Stimulated activated CD8-positive, alpha-beta memory T cell treated with anti-CD3 and anti-CD28 coated beads, Interleukin-2, amount 100 ng/mL, for 48 hours (primary cell): ENCODE measurements around the gene ARF6.
"Not testable (repeated sequence)": the region's sequence is repeated elsewhere in the genome, so short reads cannot be mapped to it uniquely, and the experiment has no call there.

Experiments used
- DNase-seq, 2 donors: peaks; one replicate each; pipeline ENCODE4 v3.0.0-alpha.2; 2020; ENCODE audit warnings: low read depth in 2 of 2

The ARF6 gene

GRCh38 chr14:49907186-49907585 is 14.3 kb downstream of the ARF6 start:
- DNase-seq, result no peak

GRCh38 chr14:49908433-49908782 is 15.5 kb downstream of the ARF6 start:
- DNase-seq, result no peak

DNA sequence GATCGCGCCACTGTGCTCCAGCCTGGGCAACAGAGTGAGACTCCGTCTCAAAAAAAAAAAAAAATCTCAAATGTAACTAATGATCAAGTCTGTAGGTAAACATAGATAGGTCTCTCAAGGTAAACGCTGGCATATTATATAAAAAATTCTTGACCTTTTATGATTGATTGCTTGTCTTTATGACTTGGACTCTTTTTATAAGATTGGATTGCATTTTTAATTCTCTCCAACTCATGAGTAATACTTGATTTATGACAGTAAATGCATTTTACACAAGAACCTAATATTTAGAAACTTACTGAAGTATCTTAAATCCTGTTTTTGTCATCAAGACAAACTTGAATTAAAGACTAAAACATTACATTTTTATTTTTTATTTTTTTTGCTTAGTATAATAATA is 16.1 kb downstream of the ARF6 start:
- DNase-seq, result no peak

- DNase-seq, result no peak
Observed at GRCh38 chr14:49915085-49915484, 22.2 kb downstream of the ARF6 start.

GRCh38 chr14:49918706-49919105 is 25.8 kb downstream of the ARF6 start:
- DNase-seq, result no peak

DNA sequence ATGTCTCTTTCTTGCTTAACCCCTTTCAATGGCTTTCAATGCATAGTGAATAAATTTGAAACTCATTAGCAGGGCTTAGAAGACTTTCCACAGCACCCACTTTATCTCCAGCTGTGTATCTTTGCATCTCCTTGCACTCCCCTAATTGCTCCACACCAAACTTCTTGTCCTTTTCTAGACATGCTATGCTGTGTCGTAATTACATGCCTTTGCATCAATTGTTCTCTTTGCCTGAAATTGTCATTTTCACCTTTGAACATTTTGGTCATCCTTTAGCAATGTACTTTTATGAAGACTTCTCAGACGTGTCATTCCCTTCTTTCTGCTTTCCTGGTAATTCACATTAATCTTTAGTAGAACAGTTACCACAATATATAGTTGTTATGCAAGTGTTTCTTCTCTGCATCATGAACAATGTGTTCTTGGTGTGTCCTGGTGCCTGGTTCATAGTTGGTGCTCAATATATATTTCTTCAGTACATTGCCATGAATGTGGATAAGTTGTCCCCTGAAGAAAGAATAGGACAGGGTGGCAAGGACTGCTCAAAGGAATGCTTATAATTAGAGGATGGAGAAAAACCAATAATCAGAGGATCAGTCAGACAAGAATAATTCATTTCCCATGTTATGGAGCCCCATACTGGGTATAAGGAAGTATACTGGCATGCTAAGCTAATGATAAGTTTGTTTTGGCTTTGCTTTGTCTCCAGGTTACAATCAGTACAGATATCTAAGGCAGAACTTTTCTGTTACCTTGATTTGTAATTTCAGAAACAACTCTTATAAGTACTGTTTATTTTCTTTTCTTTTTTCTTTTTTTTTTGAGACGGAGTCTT is 27.2 kb downstream of the ARF6 start:
- no peak for DNase-seq

DNA sequence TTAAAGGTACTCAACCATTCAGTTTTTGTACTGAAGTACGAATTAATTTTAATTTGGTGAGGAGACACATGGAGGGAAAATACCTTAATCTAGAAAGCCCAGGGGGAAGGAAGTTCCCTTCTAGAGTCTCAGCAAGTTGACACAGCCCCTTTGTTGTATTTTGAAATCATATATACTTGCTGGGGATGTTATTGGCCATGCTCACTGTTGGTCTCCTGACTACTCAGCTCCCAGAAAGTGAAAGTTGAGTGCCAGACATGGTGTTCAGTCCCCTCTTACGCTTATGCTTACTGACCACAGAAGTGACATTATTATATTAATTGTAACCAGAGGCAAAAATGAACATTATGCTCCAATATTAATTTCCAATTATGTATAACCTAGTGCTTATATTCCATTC is 28.1 kb downstream of the ARF6 start:
- DNase-seq, result no peak

GRCh38 chr14:49921401-49921800 is 28.5 kb downstream of the ARF6 start:
- DNase-seq, result no peak

GRCh38 chr14:49923442-49923841 is 30.6 kb downstream of the ARF6 start:
- DNase-seq, result no peak

DNA sequence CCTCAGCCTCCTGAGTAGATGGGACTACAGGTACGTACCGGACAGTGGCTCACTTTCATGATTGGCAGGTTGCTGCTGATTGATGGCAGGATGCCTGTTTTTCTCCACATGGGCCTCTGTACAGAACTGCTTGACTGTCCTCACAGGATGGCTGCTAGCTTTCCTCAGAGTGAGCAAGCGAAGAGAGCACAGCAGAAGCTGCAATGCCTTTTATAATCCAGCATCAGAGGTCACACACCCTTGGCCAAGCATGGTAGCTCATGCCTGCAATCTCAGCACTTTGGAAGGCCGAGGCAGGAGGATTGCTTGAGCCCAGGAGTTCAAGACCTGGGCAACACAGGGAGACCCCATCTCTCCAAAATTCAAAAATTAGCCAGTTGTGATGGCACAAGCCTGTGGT is 31.0 kb downstream of the ARF6 start:
- DNase-seq, result no peak

- no peak for DNase-seq
Observed at GRCh38 chr14:49924852-49925251, 32.0 kb downstream of the ARF6 start.

DNA sequence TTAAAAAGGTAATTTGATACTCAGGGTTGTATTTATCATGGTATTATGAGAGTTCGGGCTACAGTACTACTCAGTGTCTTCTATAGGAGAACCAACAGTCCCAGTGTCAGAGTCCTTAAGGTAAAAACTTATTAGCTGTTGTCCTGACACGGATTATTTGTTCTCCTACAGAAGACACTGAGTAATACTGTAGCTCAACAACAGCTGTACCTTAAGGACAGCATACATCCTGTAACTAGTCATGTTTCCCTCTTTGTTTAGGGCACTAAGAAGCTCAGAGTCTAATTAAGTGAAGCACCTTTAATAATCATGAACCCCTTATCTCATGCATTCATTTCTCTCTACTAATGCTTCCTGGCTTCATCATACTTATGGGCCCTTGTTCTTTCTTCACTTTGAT is 33.9 kb downstream of the ARF6 start:
- no peak for DNase-seq

- DNase-seq, result no peak
Observed at GRCh38 chr14:49928015-49928414, 35.1 kb downstream of the ARF6 start.

- no peak for DNase-seq
Observed at GRCh38 chr14:49930720-49931119, 37.8 kb downstream of the ARF6 start.

GRCh38 chr14:49931523-49931922 is 38.6 kb downstream of the ARF6 start:
- DNase-seq, result no peak

GRCh38 chr14:49933128-49933527 is 40.2 kb downstream of the ARF6 start:
- no peak for DNase-seq

DNA sequence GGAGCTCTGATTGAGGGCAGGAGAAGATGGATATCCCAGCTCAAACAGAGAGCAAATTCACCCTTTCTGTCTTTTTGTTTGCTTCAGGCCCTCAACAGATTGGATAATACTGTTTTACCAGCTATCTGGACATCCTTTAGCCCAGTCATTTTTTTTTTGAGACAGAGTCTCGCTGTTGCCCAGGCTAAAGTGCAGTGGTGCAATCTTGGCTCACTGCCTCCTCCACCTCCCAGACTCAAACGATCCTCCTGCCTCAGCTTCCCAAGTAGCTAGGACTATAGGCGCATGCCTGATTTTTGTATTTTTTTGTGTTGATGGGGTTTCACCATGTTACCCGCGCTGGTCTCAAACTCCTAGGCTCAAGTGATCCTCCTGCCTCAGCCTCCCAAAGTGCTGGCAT is 40.8 kb downstream of the ARF6 start:
- DNase-seq, result no peak

DNA sequence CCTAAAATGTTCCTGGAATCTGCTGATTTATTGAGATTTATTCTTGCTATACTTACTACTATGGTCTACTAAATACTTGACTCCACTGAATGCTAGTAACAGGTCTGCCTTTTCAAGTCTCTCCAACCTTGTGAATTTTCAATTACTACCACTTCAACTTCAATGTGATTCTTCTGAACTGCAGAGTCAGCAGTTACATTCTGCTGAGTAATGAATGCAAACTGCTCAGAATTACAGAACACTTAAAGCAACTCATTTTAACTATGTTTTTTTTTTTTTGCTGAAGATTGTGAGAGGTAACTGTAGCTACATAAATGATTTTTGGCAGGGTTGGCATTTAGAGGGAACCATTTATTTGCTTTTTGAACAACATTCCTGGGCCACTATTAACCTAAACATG is 41.8 kb downstream of the ARF6 start:
- no peak for DNase-seq

DNA sequence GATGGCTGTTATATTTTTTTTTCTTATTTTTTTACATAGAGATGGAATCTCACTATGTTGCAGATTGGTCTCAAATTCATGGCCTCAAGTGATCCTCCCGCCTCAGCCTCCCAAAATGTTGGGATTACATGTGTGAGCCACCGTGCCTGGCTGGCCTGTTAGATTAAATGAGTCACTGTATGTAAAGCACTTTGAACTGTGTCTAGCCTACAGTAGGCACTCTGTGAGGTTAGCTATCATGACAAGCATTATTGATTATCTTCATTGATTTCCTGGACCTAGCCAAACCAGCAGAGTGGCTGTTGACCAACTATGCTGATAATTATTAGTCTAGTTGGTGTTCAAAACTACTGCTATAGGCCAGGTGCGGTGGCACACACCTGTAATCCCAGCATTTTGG is 42.6 kb downstream of the ARF6 start:
- DNase-seq, result no peak

GRCh38 chr14:49936246-49936645 is 43.4 kb downstream of the ARF6 start:
- not testable (repeated sequence) for DNase-seq

DNA sequence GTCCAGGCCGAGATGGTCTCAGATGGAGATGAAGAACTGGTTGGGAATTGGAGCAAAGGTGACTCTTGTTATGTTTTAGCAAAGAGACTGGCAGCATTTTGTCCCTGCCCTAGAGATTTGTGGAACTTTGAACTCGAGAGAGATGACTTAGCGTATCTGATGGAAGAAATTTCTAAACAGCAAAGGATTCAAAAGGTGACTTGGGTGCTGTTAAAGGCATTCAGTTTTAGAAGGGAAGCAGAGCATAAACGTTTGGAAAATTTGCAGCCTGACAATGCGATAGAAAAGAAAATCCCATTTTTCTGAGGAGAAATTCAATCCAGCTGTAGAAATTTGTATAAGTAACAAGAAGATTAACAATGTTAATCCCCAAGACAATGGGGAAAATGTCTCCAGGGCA is 44.0 kb downstream of the ARF6 start:
- DNase-seq, result not testable (repeated sequence)

DNA sequence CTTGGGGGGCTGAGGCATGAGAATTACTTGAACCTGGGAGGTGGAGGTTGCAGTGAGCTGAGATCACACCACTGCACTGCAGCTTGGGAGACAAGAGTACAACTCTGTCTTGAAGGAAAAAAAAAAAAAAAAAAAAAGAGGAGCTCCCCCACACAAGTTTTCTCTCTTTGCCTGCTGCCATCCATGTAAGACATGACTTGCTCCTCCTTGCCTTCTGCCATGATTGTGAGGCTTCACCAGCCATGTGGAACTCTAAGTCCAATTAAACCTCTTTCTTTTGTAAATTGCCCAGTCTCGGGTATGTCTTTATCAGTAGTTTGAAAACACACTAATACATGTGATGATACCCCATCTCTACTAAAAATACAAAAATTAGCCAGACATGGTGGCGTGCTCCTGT is 46.3 kb downstream of the ARF6 start:
- not testable (repeated sequence) for DNase-seq

GRCh38 chr14:49939884-49940510 is 47.1 kb downstream of the ARF6 start:
- no peak for DNase-seq
